SJSA1 (cell line): Measurements from ENCODE around the gene MCAM. TPM values are rescaled to one million over a fixed set of nuclear protein-coding genes. Genes with fewer than 3 reads are reported as not detected.

ENCODE experiments used
- DNase-seq, 2 experiments: peaks; one replicate each; pipeline ENCODE4 v3.0.0-alpha.2; 2015 to 2020; ENCODE audit warnings: low spot score in 2 of 2, low read depth in 1 of 2
- H3K27ac ChIP-seq: fragments of 250-450 bp; sonication (Bioruptor Pico); 2 replicates; pipeline ENCODE4 v1.5.1; 2020; ENCODE audit warnings: mild to moderate bottlenecking, moderate library complexity
- H3K27me3 ChIP-seq: fragments of 250-450 bp; sonication (Bioruptor Pico); replicated peaks from 2 replicates; pipeline ENCODE4 v1.5.1; 2020; ENCODE audit warnings: mild to moderate bottlenecking, moderate library complexity
- H3K36me3 ChIP-seq: fragments of 250-450 bp; sonication (Bioruptor Pico); 2 replicates; pipeline ENCODE4 v1.5.1; 2020; ENCODE audit warnings: mild to moderate bottlenecking
- H3K4me1 ChIP-seq: fragments of 250-450 bp; sonication (Bioruptor Pico); replicated peaks from 2 replicates; pipeline ENCODE4 v1.6.1; 2021; ENCODE audit warnings: mild to moderate bottlenecking
- H3K4me3 ChIP-seq: fragments of 250-450 bp; sonication (Bioruptor Pico); 2 replicates; pipeline ENCODE4 v1.5.1; 2020; ENCODE audit warnings: mild to moderate bottlenecking
- H3K9me3 ChIP-seq: fragments of 250-450 bp; sonication (Bioruptor Pico); replicated peaks from 2 replicates; pipeline ENCODE4 v1.5.1; 2020; ENCODE audit warnings: mild to moderate bottlenecking
- total RNA-seq: library from RNA; depleted of rRNA; stranded (reverse); fragments of >200 nt; shearing (Covaris generic); gene quantifications from 2 replicates; pipeline ENCODE4 v1.2.3, GENCODE V29; 2014

MCAM gene
- total RNA-seq, 1 experiment from 2014 or later: 272 TPM

GRCh38 chr11:119340335-119341221, 23.6 kb upstream of the MCAM start, which contains the start of gene C1QTNF5:
TSS of gene C1QTNF5 (minus strand) at chr11:119340883. CDS start at chr11:119340397, 486 bp downstream.
- Histone ChIP-seq H3K36me3 (peaks cover 17% of the 10 kb centered on the region), H3K9me3 (no peaks in the 10 kb centered on the region), H3K4me1 (peaks cover 42% of the 10 kb centered on the region), H3K4me3 (peak within 1 kb of the TSS; percentile 35), H3K27ac (no peak within 1 kb of the TSS), H3K27me3 (no peaks in the 10 kb centered on the region)
- no peak for DNase-seq

GRCh38 chr11:119339589-119340334, 22.8 kb upstream of the MCAM start:
- peaks cover 50% of the 10 kb centered on the region for H3K4me1 ChIP-seq
- no peaks in the 10 kb centered on the region for H3K27me3 ChIP-seq
- H3K4me3 ChIP-seq: peak overlapping the region; percentile 35
- H3K36me3 ChIP-seq: peaks cover 22% of the 10 kb centered on the region
- no peak overlapping the region for H3K27ac ChIP-seq
- peak in 1 of 2 experiments; percentile 37 for DNase-seq
- no peaks in the 10 kb centered on the region for H3K9me3 ChIP-seq

- H3K36me3 ChIP-seq: peaks cover 22% of the 10 kb centered on the region
- no peak overlapping the region for H3K4me3 ChIP-seq
- H3K27ac ChIP-seq: peak overlapping the region; percentile 25
- H3K4me1 ChIP-seq: peaks cover 50% of the 10 kb centered on the region
- no peaks in the 10 kb centered on the region for H3K9me3 ChIP-seq
- H3K27me3 ChIP-seq: no peaks in the 10 kb centered on the region
- DNase-seq: no peak
Measured at GRCh38 chr11:119338965-119339588, 22.1 kb upstream of the MCAM start.

GRCh38 chr11:119338318-119338890, 21.5 kb upstream of the MCAM start:
- H3K27me3 ChIP-seq: no peaks in the 10 kb centered on the region
- DNase-seq: no peak
- H3K27ac ChIP-seq: peak overlapping the region; percentile 25
- H3K36me3 ChIP-seq: peaks cover 22% of the 10 kb centered on the region
- no peak overlapping the region for H3K4me3 ChIP-seq
- H3K4me1 ChIP-seq: peaks cover 50% of the 10 kb centered on the region
- no peaks in the 10 kb centered on the region for H3K9me3 ChIP-seq

- Histone ChIP-seq H3K27me3 (no peaks in the 10 kb centered on the region), H3K36me3 (peaks cover 22% of the 10 kb centered on the region), H3K27ac (peak overlapping the region; percentile 63), H3K4me3 (peak overlapping the region; percentile 25), H3K9me3 (no peaks in the 10 kb centered on the region), H3K4me1 (peaks cover 50% of the 10 kb centered on the region)
- DNase-seq: peak; percentile 96
Measured at GRCh38 chr11:119337581-119338317, 20.8 kb upstream of the MCAM start.

GRCh38 chr11:119336744-119337469, 20.0 kb upstream of the MCAM start:
- no peak for DNase-seq
- Histone ChIP-seq H3K9me3 (no peaks in the 10 kb centered on the region), H3K36me3 (peaks cover 22% of the 10 kb centered on the region), H3K4me1 (peaks cover 50% of the 10 kb centered on the region), H3K27me3 (no peaks in the 10 kb centered on the region), H3K27ac (peak overlapping the region; percentile 63), H3K4me3 (peak overlapping the region; percentile 25)

GRCh38 chr11:119335655-119336543, 19.0 kb upstream of the MCAM start:
- H3K9me3 ChIP-seq: no peaks in the 10 kb centered on the region
- DNase-seq: no peak
- peaks cover 50% of the 10 kb centered on the region for H3K4me1 ChIP-seq
- H3K36me3 ChIP-seq: peaks cover 22% of the 10 kb centered on the region
- no peaks in the 10 kb centered on the region for H3K27me3 ChIP-seq
- H3K4me3 ChIP-seq: peak overlapping the region; percentile 69
- no peak overlapping the region for H3K27ac ChIP-seq

GRCh38 chr11:119335091-119335654, 18.2 kb upstream of the MCAM start:
- no peaks in the 10 kb centered on the region for H3K27me3 ChIP-seq
- peaks cover 49% of the 10 kb centered on the region for H3K4me1 ChIP-seq
- H3K27ac ChIP-seq: peak overlapping the region; percentile 85
- H3K36me3 ChIP-seq: peaks cover 22% of the 10 kb centered on the region
- H3K9me3 ChIP-seq: no peaks in the 10 kb centered on the region
- DNase-seq: no peak
- peak overlapping the region; percentile 69 for H3K4me3 ChIP-seq

- H3K27ac ChIP-seq: peak within 1 kb of the TSS; percentile 85
- no peaks in the 10 kb centered on the region for H3K9me3 ChIP-seq
- H3K27me3 ChIP-seq: no peaks in the 10 kb centered on the region
- H3K4me1 ChIP-seq: peaks cover 41% of the 10 kb centered on the region
- H3K36me3 ChIP-seq: peaks cover 22% of the 10 kb centered on the region
- H3K4me3 ChIP-seq: peak within 1 kb of the TSS; percentile 69
- DNase-seq: peak; percentile 92 to 93
Measured at GRCh38 chr11:119334174-119334930, 17.4 kb upstream of the MCAM start, which contains the start of gene RNF26. TSS of gene RNF26 (plus strand) at chr11:119334527. CDS start at chr11:119335123, 596 bp downstream.

GRCh38 chr11:119332111-119332765, 15.3 kb upstream of the MCAM start:
- H3K9me3 ChIP-seq: no peaks in the 10 kb centered on the region
- peaks cover 22% of the 10 kb centered on the region for H3K36me3 ChIP-seq
- DNase-seq: no peak
- H3K4me1 ChIP-seq: peaks cover 25% of the 10 kb centered on the region
- H3K4me3 ChIP-seq: no peak overlapping the region
- H3K27ac ChIP-seq: no peak overlapping the region
- H3K27me3 ChIP-seq: no peaks in the 10 kb centered on the region
